CD4-positive, alpha-beta T cell treated with Interleukin-6 at 100 ng/mL for 8 hours (primary cell): ENCODE data around the gene CLEC3A.
A peak's percentile ranks its signal among the peaks of the same experiment; 100 is the strongest.
"Not testable (repeated sequence)": the region's sequence is repeated elsewhere in the genome, so short reads cannot be mapped to it uniquely, and the experiment has no call there.

Source experiments
- DNase-seq: peaks from one replicate; pipeline ENCODE4 v3.0.0-alpha.2; 2020; ENCODE audit warnings: mixed read lengths, low spot score

CLEC3A gene

GRCh38 chr16:78028018-78028417, 5.7 kb downstream of the CLEC3A start:
- no peak for DNase-seq

- DNase-seq, result peak; percentile 4
These were observed 12.2 kb downstream of the CLEC3A start for GRCh38 chr16:78034530-78034929.

GRCh38 chr16:78035012-78035411, 12.7 kb downstream of the CLEC3A start:
- DNase-seq, result no peak

GRCh38 chr16:78040396-78040795, 18.0 kb downstream of the CLEC3A start:
- no peak for DNase-seq

- DNase-seq, result no peak
These were observed 23.7 kb downstream of the CLEC3A start for GRCh38 chr16:78045865-78046581.

- no peak for DNase-seq
These were observed 26.0 kb downstream of the CLEC3A start for GRCh38 chr16:78048319-78048718.

GRCh38 chr16:78050734-78051400, 28.5 kb downstream of the CLEC3A start:
- DNase-seq, result no peak

GRCh38 chr16:78057803-78058564, 35.6 kb downstream of the CLEC3A start:
- DNase-seq, result no peak

GRCh38 chr16:78059806-78060205, 37.5 kb downstream of the CLEC3A start:
- not testable (repeated sequence) for DNase-seq

GRCh38 chr16:78060295-78060694, 37.9 kb downstream of the CLEC3A start:
- no peak for DNase-seq

GRCh38 chr16:78060809-78061208, 38.5 kb downstream of the CLEC3A start:
- no peak for DNase-seq

- no peak for DNase-seq
These were observed 43.0 kb downstream of the CLEC3A start for GRCh38 chr16:78065319-78065718.

- no peak for DNase-seq
These were observed 47.6 kb downstream of the CLEC3A start for GRCh38 chr16:78069913-78070312.

GRCh38 chr16:78072275-78072674, 49.9 kb downstream of the CLEC3A start:
- no peak for DNase-seq

- DNase-seq, result no peak
These were observed 53.5 kb downstream of the CLEC3A start for GRCh38 chr16:78075800-78076199.

- no peak for DNase-seq
These were observed 59.0 kb downstream of the CLEC3A start for GRCh38 chr16:78081341-78081740.
